HepG2 (cell line): ENCODE results near the gene GPSM1.

Experiments
- CEBPB ChIP-seq: IDR thresholded peaks from 2 replicates; pipeline ENCODE4 v1.6.1; 2011; ENCODE audit warnings: low read depth, low read length, improper control_type of control experiment, borderline replicate concordance
- EZH2 ChIP-seq: conservative IDR thresholded peaks from 2 replicates; pipeline ENCODE4 v1.6.1; 2012; ENCODE audit warnings: mild to moderate bottlenecking, low read depth, low read length, moderate library complexity
- NFIC ChIP-seq: IDR thresholded peaks from 2 replicates; pipeline ENCODE4 v1.6.1; 2012; ENCODE audit warnings: mild to moderate bottlenecking, low read length, inconsistent platforms
- NONO ChIP-seq, 2 experiments: fragments of 450-650 bp in 1 of 2; sonication (generic) in 1 of 2; formaldehyde crosslinking in 1 of 2; IDR thresholded peaks in 1 of 2; conservative IDR thresholded peaks in 1 of 2; 2 replicates each; pipeline versions ENCODE4 v1.6.1 to v1.8.0; 2017 to 2022; ENCODE audit warnings: mild to moderate bottlenecking in 1 of 2, missing genetic modification reagents in 1 of 2, moderate library complexity in 1 of 2
- ZNF124 ChIP-seq: sonication (generic); formaldehyde crosslinking; IDR thresholded peaks from 2 replicates; pipeline ENCODE4 v1.4.0; 2020; ENCODE audit warnings: missing genetic modification reagents
- ZNF263 ChIP-seq: sonication (generic); formaldehyde crosslinking; IDR thresholded peaks from 2 replicates; pipeline ENCODE4 v1.4.0; 2020; ENCODE audit warnings: missing genetic modification reagents
- TF ChIP-seq, protein P1 (sequence below): sonication (generic); formaldehyde crosslinking; IDR thresholded peaks from 2 replicates; pipeline ENCODE4 v1.5.0; 2020; ENCODE audit warnings: mild to moderate bottlenecking, missing genetic modification reagents, moderate library complexity

DNA sequence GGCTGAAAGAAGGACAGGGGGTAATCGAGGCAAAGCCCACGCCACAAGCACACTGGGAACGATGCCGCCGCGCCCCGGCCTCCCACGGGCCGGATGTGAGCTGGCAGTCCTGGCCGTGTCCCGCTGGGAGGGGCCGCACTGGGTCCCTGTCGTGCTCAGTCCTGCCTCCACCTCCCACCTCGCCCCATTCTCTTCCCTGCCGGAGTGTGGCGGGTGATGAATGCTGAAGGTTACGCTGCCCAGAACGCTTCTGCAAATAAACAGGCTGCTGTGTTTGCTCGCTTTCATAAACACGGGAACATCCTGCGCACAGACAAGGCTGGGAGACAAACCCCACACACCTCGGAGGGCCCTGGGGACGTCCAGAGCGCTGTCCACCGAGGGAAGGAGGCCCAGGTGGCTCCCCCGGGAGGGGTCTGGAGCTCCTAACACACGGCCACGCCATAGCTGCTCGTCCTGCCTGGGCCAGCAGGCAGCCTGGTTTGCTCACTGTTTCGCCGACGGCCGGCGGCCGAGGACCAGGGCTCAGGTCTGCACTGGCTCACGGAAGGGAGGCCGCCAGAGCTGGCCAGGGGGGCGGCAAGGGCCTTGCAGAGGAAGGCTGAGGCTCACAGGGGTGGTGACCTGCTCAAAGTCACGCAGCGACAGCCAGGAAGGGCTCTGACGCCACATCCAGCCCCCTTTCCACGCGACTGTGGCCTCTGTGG, 33.9 kb downstream of the GPSM1 start:
- TF ChIP-seq NFIC (no peak), ZNF263 (CRISPR knock-in tag) (no peak), ZNF124 (no peak), NONO (IDR thresholded peaks at IDR 0.05) (no peak), NONO (CRISPR knock-in tag; conservative IDR thresholded peaks at IDR 0.05) (no peak), CEBPB (no peak), EZH2 (no peak)
- TF ChIP-seq, protein P1, sequence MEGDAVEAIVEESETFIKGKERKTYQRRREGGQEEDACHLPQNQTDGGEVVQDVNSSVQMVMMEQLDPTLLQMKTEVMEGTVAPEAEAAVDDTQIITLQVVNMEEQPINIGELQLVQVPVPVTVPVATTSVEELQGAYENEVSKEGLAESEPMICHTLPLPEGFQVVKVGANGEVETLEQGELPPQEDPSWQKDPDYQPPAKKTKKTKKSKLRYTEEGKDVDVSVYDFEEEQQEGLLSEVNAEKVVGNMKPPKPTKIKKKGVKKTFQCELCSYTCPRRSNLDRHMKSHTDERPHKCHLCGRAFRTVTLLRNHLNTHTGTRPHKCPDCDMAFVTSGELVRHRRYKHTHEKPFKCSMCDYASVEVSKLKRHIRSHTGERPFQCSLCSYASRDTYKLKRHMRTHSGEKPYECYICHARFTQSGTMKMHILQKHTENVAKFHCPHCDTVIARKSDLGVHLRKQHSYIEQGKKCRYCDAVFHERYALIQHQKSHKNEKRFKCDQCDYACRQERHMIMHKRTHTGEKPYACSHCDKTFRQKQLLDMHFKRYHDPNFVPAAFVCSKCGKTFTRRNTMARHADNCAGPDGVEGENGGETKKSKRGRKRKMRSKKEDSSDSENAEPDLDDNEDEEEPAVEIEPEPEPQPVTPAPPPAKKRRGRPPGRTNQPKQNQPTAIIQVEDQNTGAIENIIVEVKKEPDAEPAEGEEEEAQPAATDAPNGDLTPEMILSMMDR (CRISPR knock-in tag): no peak
